Measurements from ENCODE around the gene ABCA13.
"Not testable (repeated sequence)": the region's sequence is repeated elsewhere in the genome, so short reads cannot be mapped to it uniquely, and the experiment has no call there.

ABCA13 gene

GRCh38 chr7:48171202-48171601 lies at the start of gene ABCA13:
Gene ABCA13, plus strand, starts transcription at chr7:48171458. Its CDS starts 26 bp downstream, at chr7:48171484.
- no peak for DNase-seq (ENCODE audit: low read depth in 2 of 3, low spot score in 2 of 3)

- DNase-seq (ENCODE audit: low read depth in 2 of 3, low spot score in 2 of 3), result no peak
These were observed 45.2 kb upstream of the ABCA13 start for GRCh38 chr7:48126037-48126436.

GRCh38 chr7:48130658-48131108 lies 40.6 kb upstream of the ABCA13 start:
- no peak for DNase-seq (ENCODE audit: low read depth in 2 of 3, low spot score in 2 of 3)

GRCh38 chr7:48132792-48133191 lies 38.5 kb upstream of the ABCA13 start:
- DNase-seq (ENCODE audit: low read depth in 2 of 3, low spot score in 2 of 3), result no peak

GRCh38 chr7:48139459-48139858 lies 31.8 kb upstream of the ABCA13 start:
- no peak for DNase-seq (ENCODE audit: low read depth in 2 of 3, low spot score in 2 of 3)

GRCh38 chr7:48140001-48140681 lies 31.1 kb upstream of the ABCA13 start:
- no peak for DNase-seq (ENCODE audit: low read depth in 2 of 3, low spot score in 2 of 3)

GRCh38 chr7:48141521-48141920 lies 29.7 kb upstream of the ABCA13 start:
- no peak for DNase-seq (ENCODE audit: low read depth in 2 of 3, low spot score in 2 of 3)

GRCh38 chr7:48144291-48144768 lies 26.9 kb upstream of the ABCA13 start:
- no peak for DNase-seq (ENCODE audit: low read depth in 2 of 3, low spot score in 2 of 3)

- DNase-seq (ENCODE audit: low read depth in 2 of 3, low spot score in 2 of 3), result no peak
These were observed 24.1 kb upstream of the ABCA13 start for GRCh38 chr7:48147078-48147591.

GRCh38 chr7:48147690-48148089 lies 23.6 kb upstream of the ABCA13 start:
- DNase-seq (ENCODE audit: low read depth in 2 of 3, low spot score in 2 of 3), result not testable (repeated sequence)

GRCh38 chr7:48148311-48148710 lies 22.9 kb upstream of the ABCA13 start:
- DNase-seq (ENCODE audit: low read depth in 2 of 3, low spot score in 2 of 3), result no peak

GRCh38 chr7:48149058-48149457 lies 22.2 kb upstream of the ABCA13 start:
- no peak for DNase-seq (ENCODE audit: low read depth in 2 of 3, low spot score in 2 of 3)

- no peak for DNase-seq (ENCODE audit: low read depth in 2 of 3, low spot score in 2 of 3)
These were observed 21.2 kb upstream of the ABCA13 start for GRCh38 chr7:48150086-48150485.

GRCh38 chr7:48154792-48155413 lies 16.4 kb upstream of the ABCA13 start:
- DNase-seq (ENCODE audit: low read depth in 2 of 3, low spot score in 2 of 3), result no peak

GRCh38 chr7:48158404-48158803 lies 12.9 kb upstream of the ABCA13 start:
- DNase-seq (ENCODE audit: low read depth in 2 of 3, low spot score in 2 of 3), result no peak

- no peak for DNase-seq (ENCODE audit: low read depth in 2 of 3, low spot score in 2 of 3)
These were observed 9.7 kb upstream of the ABCA13 start for GRCh38 chr7:48161407-48162125.

- DNase-seq (ENCODE audit: low read depth in 2 of 3, low spot score in 2 of 3), result no peak
These were observed 6.1 kb upstream of the ABCA13 start for GRCh38 chr7:48165157-48165556.

GRCh38 chr7:48168159-48168558 lies 3.1 kb upstream of the ABCA13 start:
- no peak for DNase-seq (ENCODE audit: low read depth in 2 of 3, low spot score in 2 of 3)

- no peak for DNase-seq (ENCODE audit: low read depth in 2 of 3, low spot score in 2 of 3)
These were observed 752 bp upstream of the ABCA13 start for GRCh38 chr7:48170506-48170905.

GRCh38 chr7:48173313-48173712 lies 2.1 kb downstream of the ABCA13 start:
- DNase-seq (ENCODE audit: low read depth in 2 of 3, low spot score in 2 of 3), result no peak

GRCh38 chr7:48173756-48174382 lies 2.6 kb downstream of the ABCA13 start:
- no peak for DNase-seq (ENCODE audit: low read depth in 2 of 3, low spot score in 2 of 3)

Data from activated CD8-positive, alpha-beta memory T cell treated with anti-CD3 and anti-CD28 coated beads for 48 hours (primary cell).